HepG2 (cell line): ENCODE measurements around the gene TLN1. TPM values are rescaled to one million over a fixed set of nuclear protein-coding genes. Genes with fewer than 3 reads are reported as not detected.

Experiments used
- FOXC1 ChIP-seq: sonication (generic); formaldehyde crosslinking; IDR thresholded peaks from 2 replicates; pipeline ENCODE4 v1.8.0; 2022; ENCODE audit warnings: mild to moderate bottlenecking, missing genetic modification reagents, borderline replicate concordance
- GLMP ChIP-seq: sonication (generic); formaldehyde crosslinking; IDR thresholded peaks from 2 replicates; pipeline ENCODE4 v1.9.0; 2021; ENCODE audit warnings: missing genetic modification reagents, mild to moderate bottlenecking, borderline replicate concordance
- NFATC3 ChIP-seq: sonication (generic); formaldehyde crosslinking; IDR thresholded peaks from 2 replicates; pipeline ENCODE4 v1.5.1; 2020; ENCODE audit warnings: mild to moderate bottlenecking, missing genetic modification reagents
- RFX1 ChIP-seq: fragments of 450-650 bp; IDR thresholded peaks from 2 replicates; pipeline ENCODE4 v1.6.1; 2017
- SP5 ChIP-seq: IDR thresholded peaks from 2 replicates; pipeline ENCODE4 v1.6.1; 2016; ENCODE audit warnings: low read depth, borderline replicate concordance
- YEATS4 ChIP-seq: sonication (generic); formaldehyde crosslinking; IDR thresholded peaks from 2 replicates; pipeline ENCODE4 v1.4.0; 2020; ENCODE audit warnings: missing genetic modification reagents, borderline replicate concordance
- ZBTB14 ChIP-seq: sonication (generic); formaldehyde crosslinking; IDR thresholded peaks from 2 replicates; pipeline ENCODE4 v1.4.0; 2020; ENCODE audit warnings: missing genetic modification reagents
- ZBTB44 ChIP-seq: sonication (generic); formaldehyde crosslinking; IDR thresholded peaks from 2 replicates; pipeline ENCODE4 v1.4.0; 2020; ENCODE audit warnings: missing genetic modification reagents
- ZNF20 ChIP-seq: sonication (generic); formaldehyde crosslinking; IDR thresholded peaks from 2 replicates; pipeline ENCODE4 v1.4.0; 2020; ENCODE audit warnings: mild to moderate bottlenecking, moderate library complexity, missing genetic modification reagents
- ZNF232 ChIP-seq: sonication (generic); formaldehyde crosslinking; IDR thresholded peaks from 2 replicates; pipeline ENCODE4 v1.4.0; 2020; ENCODE audit warnings: missing genetic modification reagents, borderline replicate concordance
- ZNF329 ChIP-seq: sonication (generic); formaldehyde crosslinking; IDR thresholded peaks from 2 replicates; pipeline ENCODE4 v1.9.0; 2021; ENCODE audit warnings: low read depth, mild to moderate bottlenecking, missing genetic modification reagents
- ZNF546 ChIP-seq: sonication (generic); formaldehyde crosslinking; conservative IDR thresholded peaks from 2 replicates; pipeline ENCODE4 v1.8.1; 2023; ENCODE audit warnings: mild to moderate bottlenecking, missing genetic modification reagents
- ZNF563 ChIP-seq: sonication (generic); formaldehyde crosslinking; IDR thresholded peaks from 2 replicates; pipeline ENCODE4 v1.8.0; 2022; ENCODE audit warnings: mild to moderate bottlenecking, moderate library complexity, missing genetic modification reagents
- ZNF646 ChIP-seq: sonication (generic); formaldehyde crosslinking; IDR thresholded peaks from 2 replicates; pipeline ENCODE4 v1.9.0; 2021; ENCODE audit warnings: mild to moderate bottlenecking, missing genetic modification reagents
- ZNF770 ChIP-seq: sonication (generic); formaldehyde crosslinking; IDR thresholded peaks from 2 replicates; pipeline ENCODE4 v1.5.0; 2020; ENCODE audit warnings: mild to moderate bottlenecking, missing genetic modification reagents
- ZNF775 ChIP-seq: sonication (generic); formaldehyde crosslinking; IDR thresholded peaks from 2 replicates; pipeline ENCODE4 v1.4.0; 2020; ENCODE audit warnings: missing genetic modification reagents, mild to moderate bottlenecking, moderate library complexity, borderline replicate concordance
- polyA plus RNA-seq, 8 experiments: library from polyadenylated mRNA; depleted of rRNA in 3 of 8; stranded (reverse) in 7 of 8; unstranded in 1 of 8; fragments of >200 nt; fragmentation: Illumina TruSeq in 4 of 8; extraction: Trizol in 4 of 8; gene quantifications; 2 replicates each; pipeline versions ENCODE4 v1.2.1 to v1.2.3, GENCODE V29; 2011 to 2016; ENCODE audit warnings: low read depth in 4 of 8, missing spikeins in 1 of 8, mixed read lengths in 1 of 8; ENCODE audit not compliant: insufficient read depth in 1 of 8
- total RNA-seq, 5 experiments: library from RNA; depleted of rRNA; stranded (reverse); fragments of >200 nt; fragmentation: Illumina TruSeq; extraction: Trizol; gene quantifications; 2 replicates each; pipeline ENCODE4 v1.2.3, GENCODE V29; 2016; ENCODE audit warnings: low read depth in 1 of 5

TLN1 gene
- total and polyA plus RNA-seq, 2 of the 13 experiments (the other 11 are each of a cell fraction or from before 2014, with no cell fraction given), result 35.2 to 51.8 TPM

GRCh38 chr9:35669331-35670145, 62.5 kb downstream of the TLN1 start (continued):
- no peak for TF ChIP-seq ZBTB44 (CRISPR knock-in tag)
- no peak for TF ChIP-seq RFX1
- TF ChIP-seq ZNF646 (CRISPR knock-in tag), result no peak
- no peak for TF ChIP-seq ZNF20 (CRISPR knock-in tag)
- no peak for TF ChIP-seq ZBTB14 (CRISPR knock-in tag)
- TF ChIP-seq ZNF770 (CRISPR knock-in tag), result no peak
- TF ChIP-seq FOXC1 (CRISPR knock-in tag), result no peak
- TF ChIP-seq ZNF563 (CRISPR knock-in tag), result no peak
- no peak for TF ChIP-seq ZNF775
- TF ChIP-seq NFATC3 (CRISPR knock-in tag), result no peak
- TF ChIP-seq ZNF546, result no peak
- no peak for TF ChIP-seq YEATS4 (CRISPR knock-in tag)
- TF ChIP-seq ZNF232 (CRISPR knock-in tag), result no peak
- TF ChIP-seq ZNF329 (CRISPR knock-in tag), result no peak
- TF ChIP-seq SP5 (CRISPR knock-in tag), result peak; percentile 46; the same call in 1 of the 2 replicates
- TF ChIP-seq GLMP (CRISPR knock-in tag), result no peak
